GM18519 (cell line): ENCODE data around the gene NME7.
A peak's percentile ranks its signal among the peaks of the same experiment; 100 is the strongest.
"Not testable (repeated sequence)": the region's sequence is repeated elsewhere in the genome, so short reads cannot be mapped to it uniquely, and the experiment has no call there.

Source experiments
- ATAC-seq: cut with Tn5 transposase; IDR thresholded peaks from one replicate; pipeline ENCODE4 v1.9.1; 2021; ENCODE audit warnings: mild to moderate bottlenecking, moderate library complexity; ENCODE audit not compliant: unreplicated experiment, low FRiP score

Gene NME7

GRCh38 chr1:169367686-169368405 is at the start of gene NME7, which contains the start of gene BLZF1:
Gene NME7 (minus strand): TSS chr1:169367797. CDS start chr1:169367710, 87 bp downstream.
Gene BLZF1 (plus strand): TSS chr1:169368195. CDS start chr1:169369523, 1,328 bp downstream.
- peak; percentile 83 for ATAC-seq

GRCh38 chr1:169414952-169415351 is 47.4 kb upstream of the NME7 start:
- no peak for ATAC-seq

GRCh38 chr1:169408340-169408739 is 40.7 kb upstream of the NME7 start:
- not testable (repeated sequence) for ATAC-seq

- not testable (repeated sequence) for ATAC-seq
These were observed 35.0 kb upstream of the NME7 start for GRCh38 chr1:169402578-169402977.

GRCh38 chr1:169395955-169396354 is 28.4 kb upstream of the NME7 start:
- ATAC-seq: no peak

GRCh38 chr1:169392406-169392805 is 24.8 kb upstream of the NME7 start:
- ATAC-seq: no peak

GRCh38 chr1:169390303-169390702 is 22.7 kb upstream of the NME7 start:
- peak; percentile 82 for ATAC-seq

- no peak for ATAC-seq
These were observed 19.8 kb upstream of the NME7 start for GRCh38 chr1:169387399-169387798.

GRCh38 chr1:169383449-169383848 is 15.9 kb upstream of the NME7 start:
- ATAC-seq: no peak

- ATAC-seq: no peak
These were observed 13.6 kb upstream of the NME7 start for GRCh38 chr1:169381162-169381561.

- no peak for ATAC-seq
These were observed 3.8 kb upstream of the NME7 start for GRCh38 chr1:169371404-169371803.

- ATAC-seq: no peak
These were observed 791 bp upstream of the NME7 start for GRCh38 chr1:169368406-169368769.

- no peak for ATAC-seq
These were observed 406 bp downstream of the NME7 start for GRCh38 chr1:169367096-169367685.

GRCh38 chr1:169364948-169365347 is 2.6 kb downstream of the NME7 start:
- ATAC-seq: no peak

GRCh38 chr1:169363046-169363730 is 4.4 kb downstream of the NME7 start:
- peak; percentile 53 for ATAC-seq

GRCh38 chr1:169361281-169361680 is 6.3 kb downstream of the NME7 start:
- ATAC-seq: no peak

- no peak for ATAC-seq
These were observed 7.2 kb downstream of the NME7 start for GRCh38 chr1:169360415-169360814.

- no peak for ATAC-seq
These were observed 19.1 kb downstream of the NME7 start for GRCh38 chr1:169348383-169349036.

- no peak for ATAC-seq
These were observed 19.8 kb downstream of the NME7 start for GRCh38 chr1:169347688-169348382.

- ATAC-seq: no peak
These were observed 21.5 kb downstream of the NME7 start for GRCh38 chr1:169346036-169346589.
